Mesangial cell (primary cell): Measurements from ENCODE around the gene FAM72A. TPM values are rescaled to one million over a fixed set of nuclear protein-coding genes. Genes with fewer than 3 reads are reported as not detected.

Experiments used
- total RNA-seq: library from RNA; depleted of rRNA; stranded (reverse); fragments of >200 nt; gene quantifications from 2 replicates; pipeline ENCODE4 v1.2.3, GENCODE V29; 2015

Gene FAM72A
- 1.6 and 7.7 TPM in 2 replicates for total RNA-seq

DNA sequence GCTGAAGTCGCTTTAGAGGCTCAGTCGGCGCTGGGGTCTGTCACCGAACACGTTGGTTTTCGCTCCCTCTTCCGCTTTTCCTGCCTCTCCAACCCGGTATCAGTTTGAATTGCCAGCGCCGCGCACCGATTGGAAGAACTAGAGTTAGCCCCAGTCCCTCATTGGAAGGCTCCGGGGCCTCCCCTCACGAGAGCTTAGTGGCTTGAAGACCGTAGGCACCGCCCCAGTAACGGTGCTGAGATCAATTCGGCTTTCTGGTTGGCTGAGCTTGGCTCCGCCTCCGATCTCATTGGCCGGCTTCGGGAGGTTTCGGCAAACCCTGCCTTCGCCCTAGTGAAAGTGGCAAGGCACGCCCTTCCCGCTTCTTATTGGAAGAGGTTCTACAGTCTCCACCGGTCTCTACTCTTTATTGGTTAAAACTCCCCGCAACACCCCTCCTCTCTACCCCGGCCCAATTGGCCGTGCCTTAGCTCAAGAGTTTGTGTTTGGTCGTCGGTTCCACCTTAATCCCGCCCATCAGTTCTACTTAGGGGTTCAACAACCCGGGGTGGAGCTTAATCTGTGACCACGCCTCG lies at the start of gene FAM72A:
TSS of gene FAM72A (minus strand) at position 51 of the 575 bp plus-strand sequence. CDS start 814 bp downstream, outside the sequence.

GRCh38 chr1:206203364-206204158 lies 922 bp upstream of the FAM72A start, which contains the start of gene SRGAP2:
SRGAP2 (plus strand) TSS chr1:206203541; CDS start chr1:206205971, 2,430 bp downstream.

Other genes with a start within 250 kb of the FAM72A start
- 0.33 and 1.6 TPM in 2 replicates for gene RAB7B, start 199.4 kb downstream of the FAM72A start, total RNA-seq
- 0.13 TPM in 1 of 2 replicates, not detected in the other for gene CTSE, start 178.9 kb downstream of the FAM72A start, total RNA-seq
- 1.3 and 12.0 TPM in 2 replicates for gene RHEX, start 149.7 kb downstream of the FAM72A start, total RNA-seq
- 0.13 TPM in 1 of 2 replicates, not detected in the other for gene AVPR1B, start 85.5 kb downstream of the FAM72A start, total RNA-seq
- gene SRGAP2, start 702 bp upstream of the FAM72A start, total RNA-seq: 45.0 and 45.8 TPM in 2 replicates